Measurements from ENCODE around the gene DYSF. TPM values are rescaled to one million over a fixed set of nuclear protein-coding genes. Genes with fewer than 3 reads are reported as not detected.

The DYSF gene
- total RNA-seq, 1 donor = 0.18 TPM

GRCh38 chr2:71492112-71492511 is 38.8 kb downstream of the DYSF start:
- no peak overlapping the region for H3K4me3 ChIP-seq (ENCODE audit: low read depth, low read length)
- DNase-seq (ENCODE audit: low read depth) = no peak
- no peak for TF ChIP-seq CTCF (IDR thresholded peaks at IDR 0.05; ENCODE audit: insufficient read depth, low read length)

- no peak for TF ChIP-seq CTCF (IDR thresholded peaks at IDR 0.05; ENCODE audit: insufficient read depth, low read length)
- no peak overlapping the region for H3K4me3 ChIP-seq (ENCODE audit: low read depth, low read length)
- DNase-seq (ENCODE audit: low read depth) = no peak
Observed at GRCh38 chr2:71494091-71494490, 40.7 kb downstream of the DYSF start.

GRCh38 chr2:71494523-71495155 is 41.3 kb downstream of the DYSF start:
- no peak overlapping the region for H3K4me3 ChIP-seq (ENCODE audit: low read depth, low read length)
- no peak for TF ChIP-seq CTCF (IDR thresholded peaks at IDR 0.05; ENCODE audit: insufficient read depth, low read length)
- no peak for DNase-seq (ENCODE audit: low read depth)

GRCh38 chr2:71496156-71496770 is 42.9 kb downstream of the DYSF start:
- DNase-seq (ENCODE audit: low read depth) = no peak
- no peak overlapping the region for H3K4me3 ChIP-seq (ENCODE audit: low read depth, low read length)
- TF ChIP-seq CTCF (IDR thresholded peaks at IDR 0.05; ENCODE audit: insufficient read depth, low read length) = no peak

GRCh38 chr2:71498261-71498701 is 44.9 kb downstream of the DYSF start:
- no peak for TF ChIP-seq CTCF (IDR thresholded peaks at IDR 0.05; ENCODE audit: insufficient read depth, low read length)
- peak; percentile 78 for DNase-seq (ENCODE audit: low read depth)
- H3K4me3 ChIP-seq (ENCODE audit: low read depth, low read length) = no peak overlapping the region

GRCh38 chr2:71499691-71500090 is 46.3 kb downstream of the DYSF start:
- H3K4me3 ChIP-seq (ENCODE audit: low read depth, low read length) = no peak overlapping the region
- TF ChIP-seq CTCF (IDR thresholded peaks at IDR 0.05; ENCODE audit: insufficient read depth, low read length) = no peak
- DNase-seq (ENCODE audit: low read depth) = no peak

All from fibroblast of the aortic adventitia (primary cell).